ENCODE results near the gene INSIG2.

Gene INSIG2

DNA sequence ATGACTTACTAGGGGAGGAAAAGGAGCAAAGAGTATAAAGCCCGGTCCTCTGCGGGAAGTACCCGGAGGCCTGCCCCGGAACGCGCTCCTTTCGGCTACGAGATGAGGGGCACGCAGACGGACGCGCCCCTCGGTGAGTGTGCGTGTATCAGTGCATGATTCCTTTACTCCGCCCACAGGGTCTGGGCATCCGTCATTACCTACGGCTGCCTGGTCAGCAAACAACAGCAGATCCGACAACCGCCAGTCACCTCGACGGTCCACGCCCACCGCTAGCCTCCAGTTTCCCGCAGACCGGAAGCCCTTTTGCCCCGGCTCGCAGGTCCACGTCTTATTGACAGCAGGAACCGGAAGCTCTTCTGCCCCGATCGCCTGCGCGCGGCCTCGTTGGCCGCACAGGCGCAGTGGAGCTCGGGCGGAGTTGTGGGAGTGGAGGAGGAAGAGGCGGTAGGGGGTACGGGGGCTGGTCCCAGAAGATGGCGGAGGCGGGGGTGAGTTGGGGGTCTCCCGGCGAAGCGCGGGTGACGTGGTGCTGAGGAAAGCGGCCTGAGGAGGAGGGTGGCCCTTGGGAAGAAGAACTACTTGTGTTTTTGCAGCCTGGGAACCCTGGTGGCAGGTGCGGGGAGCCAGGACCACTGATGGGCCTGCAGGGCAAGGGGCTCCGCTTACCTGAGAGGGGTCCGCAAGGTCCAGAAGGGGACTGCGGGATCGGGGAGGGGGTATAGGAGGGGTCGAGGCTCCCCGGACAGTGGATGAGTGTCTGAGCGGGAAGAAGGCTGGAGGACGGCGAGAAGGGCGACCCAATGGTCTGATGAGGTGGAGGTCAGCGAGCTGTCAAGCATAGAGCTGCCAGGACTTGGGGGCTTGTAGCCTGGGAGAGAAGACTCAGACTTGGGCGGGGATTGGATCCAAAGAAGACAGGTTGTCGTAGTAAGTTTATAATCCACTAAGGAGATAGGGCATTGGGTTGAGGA is at the start of gene INSIG2:
TSS of gene INSIG2 (plus strand) at position 421 of the 974 bp plus-strand sequence. CDS start 8,086 bp downstream, outside the sequence.
- peak; percentile 87 for DNase-seq (ENCODE audit: low spot score)
- in situ Hi-C loops (cut with MboI; ENCODE audit: low pct_unique_long_range_greater_than_20kb, low sequenced_read_pairs, unreplicated experiment): no loop called here
- TF ChIP-seq, protein P1, sequence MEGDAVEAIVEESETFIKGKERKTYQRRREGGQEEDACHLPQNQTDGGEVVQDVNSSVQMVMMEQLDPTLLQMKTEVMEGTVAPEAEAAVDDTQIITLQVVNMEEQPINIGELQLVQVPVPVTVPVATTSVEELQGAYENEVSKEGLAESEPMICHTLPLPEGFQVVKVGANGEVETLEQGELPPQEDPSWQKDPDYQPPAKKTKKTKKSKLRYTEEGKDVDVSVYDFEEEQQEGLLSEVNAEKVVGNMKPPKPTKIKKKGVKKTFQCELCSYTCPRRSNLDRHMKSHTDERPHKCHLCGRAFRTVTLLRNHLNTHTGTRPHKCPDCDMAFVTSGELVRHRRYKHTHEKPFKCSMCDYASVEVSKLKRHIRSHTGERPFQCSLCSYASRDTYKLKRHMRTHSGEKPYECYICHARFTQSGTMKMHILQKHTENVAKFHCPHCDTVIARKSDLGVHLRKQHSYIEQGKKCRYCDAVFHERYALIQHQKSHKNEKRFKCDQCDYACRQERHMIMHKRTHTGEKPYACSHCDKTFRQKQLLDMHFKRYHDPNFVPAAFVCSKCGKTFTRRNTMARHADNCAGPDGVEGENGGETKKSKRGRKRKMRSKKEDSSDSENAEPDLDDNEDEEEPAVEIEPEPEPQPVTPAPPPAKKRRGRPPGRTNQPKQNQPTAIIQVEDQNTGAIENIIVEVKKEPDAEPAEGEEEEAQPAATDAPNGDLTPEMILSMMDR (IDR thresholded peaks at IDR 0.05; ENCODE audit: extremely low read depth, insufficient read depth, missing control alignments): no peak

DNA sequence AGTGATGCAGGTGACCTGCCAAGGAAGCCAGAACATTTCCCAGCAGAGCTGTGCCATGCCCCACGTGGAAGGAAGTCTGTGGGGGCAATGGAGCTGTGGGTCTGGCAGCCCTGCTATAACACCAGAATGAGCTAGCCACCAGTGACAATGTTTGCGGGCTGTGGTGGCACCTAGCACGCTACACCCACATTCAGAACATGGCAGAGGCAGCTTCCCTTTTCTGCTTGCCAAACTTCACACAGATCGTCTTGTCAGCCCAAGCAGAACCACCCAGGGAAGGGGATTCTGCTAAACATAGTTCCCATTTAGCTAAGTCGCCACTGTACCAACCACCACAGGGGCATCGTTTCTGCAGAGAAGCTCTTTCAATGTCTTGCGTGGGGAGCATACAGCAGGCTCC is 47.4 kb upstream of the INSIG2 start:
- in situ Hi-C loops (cut with MboI; ENCODE audit: low pct_unique_long_range_greater_than_20kb, low sequenced_read_pairs, unreplicated experiment): loop anchor here (25.0 kb wide), 1 partner anchor 821 kb away; no protein-coding TSS in a partner anchor
- TF ChIP-seq, protein P1 (IDR thresholded peaks at IDR 0.05; ENCODE audit: extremely low read depth, insufficient read depth, missing control alignments): no peak
- no peak for DNase-seq (ENCODE audit: low spot score)

DNA sequence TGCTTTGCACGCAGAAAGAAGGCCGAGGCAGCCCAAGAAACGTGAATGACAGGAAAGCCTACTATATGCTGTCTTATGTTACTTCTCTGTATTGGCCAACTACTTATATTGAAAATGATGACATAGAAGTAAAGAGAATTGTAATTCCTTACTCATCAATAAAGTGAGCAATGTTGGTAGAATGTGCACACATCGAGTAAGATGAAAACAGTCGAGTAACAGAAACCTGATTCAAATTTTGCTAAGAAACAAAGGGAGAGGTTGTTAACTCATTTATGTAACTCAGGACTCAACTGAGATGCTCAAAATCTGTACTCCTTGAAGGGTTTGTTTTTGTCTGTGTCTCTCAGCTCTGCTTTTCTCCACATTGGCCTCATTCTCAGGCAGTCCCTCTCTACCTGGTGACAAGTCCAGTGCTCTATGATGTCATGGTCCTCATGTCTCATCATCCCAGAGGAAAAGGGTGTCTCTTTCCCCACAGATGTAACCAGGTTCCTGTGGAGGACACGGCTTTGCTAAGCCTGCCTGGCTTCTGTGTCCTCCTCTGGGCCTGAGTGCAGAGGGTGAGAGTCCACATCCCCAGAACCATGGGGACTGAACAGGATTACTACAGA is 44.1 kb upstream of the INSIG2 start:
- no peak for DNase-seq (ENCODE audit: low spot score)
- in situ Hi-C loops (cut with MboI; ENCODE audit: low pct_unique_long_range_greater_than_20kb, low sequenced_read_pairs, unreplicated experiment): loop anchor here (25.0 kb wide), 1 partner anchor 818 kb away; no protein-coding TSS in a partner anchor
- TF ChIP-seq, protein P1 (IDR thresholded peaks at IDR 0.05; ENCODE audit: extremely low read depth, insufficient read depth, missing control alignments): no peak

DNA sequence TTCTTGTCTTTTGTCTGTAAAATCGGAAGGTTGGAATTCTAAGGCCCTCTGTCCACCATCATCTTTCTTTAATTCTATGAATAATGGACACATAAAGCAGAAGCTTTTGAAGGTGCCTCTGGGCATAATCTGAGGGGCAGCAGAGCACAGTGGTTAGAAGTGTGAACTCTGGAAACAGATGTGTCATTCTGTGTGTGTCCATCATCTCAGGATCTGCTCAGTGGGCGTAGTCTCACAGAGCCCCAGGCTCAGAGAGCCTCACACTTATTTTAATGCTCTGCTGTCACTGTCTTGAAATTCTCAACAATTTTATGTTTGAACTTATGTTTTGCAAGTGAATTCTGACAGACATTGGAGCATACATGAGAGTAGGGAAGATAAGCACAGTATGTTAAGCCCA is 43.4 kb upstream of the INSIG2 start:
- no peak for DNase-seq (ENCODE audit: low spot score)
- TF ChIP-seq, protein P1 (IDR thresholded peaks at IDR 0.05; ENCODE audit: extremely low read depth, insufficient read depth, missing control alignments): no peak
- in situ Hi-C loops (cut with MboI; ENCODE audit: low pct_unique_long_range_greater_than_20kb, low sequenced_read_pairs, unreplicated experiment): loop anchor here (25.0 kb wide), 1 partner anchor 817 kb away; no protein-coding TSS in a partner anchor

DNA sequence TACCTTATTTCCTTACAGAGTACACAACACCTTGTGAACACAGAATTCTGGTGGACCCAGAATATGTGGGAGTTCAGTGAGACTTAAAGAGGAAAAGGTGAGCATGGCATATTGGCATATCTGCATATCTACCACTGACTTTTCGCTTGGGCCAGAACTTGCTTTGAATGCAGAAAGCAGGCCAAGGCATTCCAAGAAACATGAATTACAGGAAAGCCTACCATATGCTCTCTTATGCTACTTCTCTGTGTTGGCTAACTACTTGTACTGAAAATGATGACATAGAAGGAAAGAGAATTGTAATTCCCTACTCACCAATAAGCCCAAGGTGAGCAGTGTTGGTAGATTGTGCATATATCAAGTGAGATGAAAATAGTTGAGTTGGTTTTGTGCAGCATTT is 43.0 kb upstream of the INSIG2 start:
- in situ Hi-C loops (cut with MboI; ENCODE audit: low pct_unique_long_range_greater_than_20kb, low sequenced_read_pairs, unreplicated experiment): loop anchor here (25.0 kb wide), 1 partner anchor 817 kb away; no protein-coding TSS in a partner anchor
- no peak for DNase-seq (ENCODE audit: low spot score)
- TF ChIP-seq, protein P1 (IDR thresholded peaks at IDR 0.05; ENCODE audit: extremely low read depth, insufficient read depth, missing control alignments): no peak

DNA sequence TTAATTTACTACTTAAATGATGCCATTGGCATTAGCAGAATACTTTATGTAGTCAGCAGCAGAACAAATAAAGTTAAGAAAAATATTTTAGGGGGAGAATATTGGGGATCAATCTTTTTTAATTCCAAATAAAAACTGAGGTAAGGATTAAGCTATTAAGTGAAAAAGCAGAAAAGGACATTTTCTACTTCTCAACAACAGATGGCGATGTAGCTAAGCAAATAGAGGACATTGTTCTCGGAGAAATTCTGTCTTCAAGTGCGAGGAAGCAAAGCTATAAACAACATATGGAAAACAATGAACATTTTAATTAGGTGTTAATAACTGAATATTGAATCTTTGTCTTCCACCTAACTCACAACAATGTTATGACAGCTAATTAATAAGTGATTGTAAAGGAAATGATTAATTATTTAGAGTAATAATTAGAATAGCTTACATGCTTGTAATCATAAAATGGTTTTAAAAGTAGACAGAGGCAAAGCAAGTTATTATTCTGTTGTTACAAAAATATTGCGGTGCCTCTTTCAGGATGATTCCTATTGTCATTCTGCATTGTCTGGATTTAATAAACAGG is 41.5 kb upstream of the INSIG2 start:
- TF ChIP-seq, protein P1 (IDR thresholded peaks at IDR 0.05; ENCODE audit: extremely low read depth, insufficient read depth, missing control alignments): peak; percentile 65
- in situ Hi-C loops (cut with MboI; ENCODE audit: low pct_unique_long_range_greater_than_20kb, low sequenced_read_pairs, unreplicated experiment): loop anchor here (25.0 kb wide), 1 partner anchor 816 kb away; no protein-coding TSS in a partner anchor
- peak; percentile 29 for DNase-seq (ENCODE audit: low spot score)

All from GM13977 (cell line).